Tibial artery (tissue), 4 donors: ENCODE data around the gene LIN28A.

Experiments
- DNase-seq, 2 donors: peaks; one replicate each; pipeline ENCODE4 v3.0.0-alpha.2; 2019
- H3K27ac ChIP-seq, 2 donors: fragments of 200-600 bp; sonication (generic) in 1 of 2; 1 replicate in 1 of 2; 2 replicates in 1 of 2; pipeline ENCODE4 v1.5.1; 2018 to 2019; ENCODE audit warnings: mild to moderate bottlenecking in 1 of 2
- H3K27me3 ChIP-seq, 2 donors: fragments of 200-600 bp; sonication (generic) in 1 of 2; one replicate each; pipeline versions ENCODE4 v1.5.1 to v1.6.0; 2016 to 2019
- H3K36me3 ChIP-seq, 3 donors: fragments of 200-600 bp; sonication (generic) in 2 of 3; one replicate each; pipeline ENCODE4 v1.5.1; 2016 to 2019; ENCODE audit warnings: mild to moderate bottlenecking in 2 of 3
- H3K4me1 ChIP-seq, 4 donors: fragments of 200-600 bp; sonication (generic) in 2 of 4; 1 replicate in 3 of 4; 2 replicates in 1 of 4; pipeline ENCODE4 v1.5.1; 2016 to 2019
- H3K4me3 ChIP-seq, 2 donors: fragments of 200-600 bp; sonication (generic) in 1 of 2; 1 replicate in 1 of 2; 2 replicates in 1 of 2; pipeline ENCODE4 v1.5.1; 2018 to 2019; ENCODE audit warnings: mild to moderate bottlenecking in 2 of 2
- H3K9me3 ChIP-seq, 3 donors: fragments of 200-600 bp; sonication (generic) in 1 of 3; one replicate each; pipeline ENCODE4 v1.5.1; 2016 to 2019
- intact Hi-C: fragments of 100-400 bp; cut with DNase I; formaldehyde crosslinking; loops from one replicate; pipeline ENCODE4 v1.15.0; 2023; ENCODE audit warnings: low total_unique reads
- TF ChIP-seq, protein P1 (sequence below), 2 experiments: fragments of 200-600 bp in 1 of 2; fragments of 450-650 bp in 1 of 2; IDR thresholded peaks; one replicate each; pipeline ENCODE4 v1.5.1; 2017 to 2019; ENCODE audit warnings: antibody characterized with exemption in 2 of 2, mild to moderate bottlenecking in 1 of 2, moderate library complexity in 1 of 2

The LIN28A gene

DNA sequence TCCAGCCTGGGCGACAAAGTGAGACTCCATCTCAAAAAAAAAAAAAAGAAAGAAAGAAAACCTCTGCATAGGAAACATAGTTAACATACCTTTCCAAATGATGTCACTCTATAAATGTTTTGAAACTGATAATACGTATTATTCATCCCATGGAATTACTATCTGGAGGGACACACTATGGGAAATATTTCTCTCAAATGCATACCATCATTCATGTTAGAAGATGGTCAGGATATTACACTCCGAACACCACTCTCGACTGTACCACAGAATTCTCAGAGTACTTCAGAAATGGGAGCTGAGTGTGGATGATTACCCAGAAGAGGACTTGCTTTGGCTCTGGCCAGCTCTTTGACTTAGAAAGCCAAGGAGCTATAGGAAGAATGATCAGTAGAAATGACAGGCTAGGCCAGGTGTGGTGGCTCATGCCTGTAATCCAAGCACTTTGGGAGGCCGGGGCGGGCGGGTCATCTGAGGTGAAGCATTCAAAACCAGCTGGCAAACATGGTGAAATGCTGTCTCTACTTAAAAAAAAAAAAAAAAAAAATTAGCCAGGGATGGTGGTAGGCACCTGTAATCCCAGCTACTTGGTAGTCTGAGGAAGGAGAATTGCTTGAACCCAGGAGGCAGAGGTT lies 5.2 kb upstream of the LIN28A start:
- no peaks in the 10 kb centered on the region for H3K4me1 ChIP-seq
- no peak overlapping the region for H3K27ac ChIP-seq
- TF ChIP-seq, protein P1, sequence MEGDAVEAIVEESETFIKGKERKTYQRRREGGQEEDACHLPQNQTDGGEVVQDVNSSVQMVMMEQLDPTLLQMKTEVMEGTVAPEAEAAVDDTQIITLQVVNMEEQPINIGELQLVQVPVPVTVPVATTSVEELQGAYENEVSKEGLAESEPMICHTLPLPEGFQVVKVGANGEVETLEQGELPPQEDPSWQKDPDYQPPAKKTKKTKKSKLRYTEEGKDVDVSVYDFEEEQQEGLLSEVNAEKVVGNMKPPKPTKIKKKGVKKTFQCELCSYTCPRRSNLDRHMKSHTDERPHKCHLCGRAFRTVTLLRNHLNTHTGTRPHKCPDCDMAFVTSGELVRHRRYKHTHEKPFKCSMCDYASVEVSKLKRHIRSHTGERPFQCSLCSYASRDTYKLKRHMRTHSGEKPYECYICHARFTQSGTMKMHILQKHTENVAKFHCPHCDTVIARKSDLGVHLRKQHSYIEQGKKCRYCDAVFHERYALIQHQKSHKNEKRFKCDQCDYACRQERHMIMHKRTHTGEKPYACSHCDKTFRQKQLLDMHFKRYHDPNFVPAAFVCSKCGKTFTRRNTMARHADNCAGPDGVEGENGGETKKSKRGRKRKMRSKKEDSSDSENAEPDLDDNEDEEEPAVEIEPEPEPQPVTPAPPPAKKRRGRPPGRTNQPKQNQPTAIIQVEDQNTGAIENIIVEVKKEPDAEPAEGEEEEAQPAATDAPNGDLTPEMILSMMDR (IDR thresholded peaks at IDR 0.05): no peak
- intact Hi-C loops: no loop called here
- no peaks in the 10 kb centered on the region for H3K9me3 ChIP-seq
- peak in 1 of 2 donors; percentile 24 for DNase-seq
- no peak overlapping the region for H3K4me3 ChIP-seq
- no peaks in the 10 kb centered on the region for H3K36me3 ChIP-seq
- peaks cover 0 to 25% of the 10 kb centered on the region in 2 donors for H3K27me3 ChIP-seq

DNA sequence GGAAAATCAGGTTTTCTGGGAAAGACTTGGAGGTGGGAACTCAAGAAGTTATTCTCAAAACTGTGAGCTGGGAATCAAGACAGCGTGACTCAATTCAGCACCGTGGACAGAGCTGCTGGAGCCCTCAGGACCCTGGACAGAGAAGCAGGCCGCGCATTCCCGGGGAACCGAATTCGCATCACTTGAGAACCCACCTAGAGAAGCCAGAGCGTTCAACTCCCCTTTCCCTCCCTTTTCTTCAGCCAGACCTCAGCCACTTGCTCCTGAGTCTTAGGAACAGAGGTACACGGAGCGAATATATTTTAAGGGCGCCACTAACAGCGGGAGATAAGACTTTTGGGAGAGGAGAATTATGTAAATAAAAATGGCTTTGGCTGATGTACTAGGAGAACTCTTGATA lies 2.0 kb upstream of the LIN28A start:
- peak; percentile 70 to 77 for DNase-seq
- H3K27me3 ChIP-seq: peaks cover 0 to 48% of the 10 kb centered on the region in 2 donors
- H3K4me1 ChIP-seq: no peaks in the 10 kb centered on the region
- H3K36me3 ChIP-seq: no peaks in the 10 kb centered on the region
- TF ChIP-seq, protein P1 (IDR thresholded peaks at IDR 0.05): no peak
- H3K9me3 ChIP-seq: no peaks in the 10 kb centered on the region
- H3K4me3 ChIP-seq: no peak overlapping the region
- intact Hi-C loops: no loop called here
- H3K27ac ChIP-seq: no peak overlapping the region

DNA sequence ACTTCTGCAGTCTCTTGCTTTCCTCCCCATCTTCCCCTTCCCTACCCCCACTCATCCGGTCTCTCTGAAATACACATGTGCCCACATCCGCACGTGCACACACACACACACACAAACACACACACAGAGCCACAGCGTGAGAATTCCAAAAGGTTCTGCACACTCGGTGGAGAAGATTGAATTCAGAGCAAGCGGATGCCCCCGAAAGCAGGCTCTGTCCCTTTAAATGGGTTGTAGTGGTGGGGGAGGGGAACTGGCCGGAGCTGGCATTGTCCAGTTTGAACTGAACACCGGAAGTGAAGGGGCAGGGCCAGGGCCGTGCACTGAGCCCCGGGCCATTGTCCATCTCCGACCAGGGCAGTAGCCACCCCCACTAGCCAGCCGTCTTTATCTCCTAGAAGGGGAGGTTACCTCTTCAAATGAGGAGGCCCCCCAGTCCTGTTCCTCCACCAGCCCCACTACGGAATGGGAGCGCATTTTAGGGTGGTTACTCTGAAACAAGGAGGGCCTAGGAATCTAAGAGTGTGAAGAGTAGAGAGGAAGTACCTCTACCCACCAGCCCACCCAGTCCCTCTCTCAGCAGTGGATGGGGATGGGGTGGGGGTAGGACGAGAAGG lies 1.3 kb upstream of the LIN28A start:
- H3K27me3 ChIP-seq: peaks cover 0 to 52% of the 10 kb centered on the region in 2 donors
- intact Hi-C loops: no loop called here

DNA sequence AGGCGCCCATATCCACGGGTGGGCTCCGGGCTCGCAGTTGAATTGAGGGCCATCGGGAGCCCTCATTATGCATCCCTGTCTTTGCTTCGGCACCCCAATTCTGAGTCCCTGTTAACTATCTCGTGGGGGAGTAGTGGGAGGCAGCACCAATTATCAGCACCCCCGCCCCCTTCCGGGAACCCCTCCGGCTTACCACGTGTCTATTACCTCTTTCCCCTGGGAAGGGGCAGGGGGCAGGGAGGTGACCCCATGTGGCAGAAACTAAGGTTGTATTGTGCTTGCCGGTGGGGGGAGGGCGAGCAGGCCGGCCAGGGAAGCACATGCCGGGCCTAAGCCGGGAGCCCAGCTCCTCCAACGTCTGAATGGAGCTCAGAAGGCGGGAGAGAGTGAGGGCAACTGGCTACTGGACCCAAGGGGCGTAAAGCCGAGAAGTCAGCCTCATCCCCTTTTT lies 1.0 kb downstream of the LIN28A start:
- H3K27me3 ChIP-seq: peaks cover 0 to 71% of the 10 kb centered on the region in 2 donors
- no peak overlapping the region for H3K4me3 ChIP-seq
- H3K36me3 ChIP-seq: no peaks in the 10 kb centered on the region
- no peaks in the 10 kb centered on the region for H3K4me1 ChIP-seq
- intact Hi-C loops: no loop called here
- H3K27ac ChIP-seq: no peak overlapping the region
- peak in 1 of 2 donors; percentile 38 for DNase-seq
- no peaks in the 10 kb centered on the region for H3K9me3 ChIP-seq
- TF ChIP-seq, protein P1 (IDR thresholded peaks at IDR 0.05): no peak

More for the DNA sequence above, 1.3 kb upstream of the LIN28A start:
- H3K4me3 ChIP-seq: no peak overlapping the region
- no peak overlapping the region for H3K27ac ChIP-seq
- DNase-seq: peak in 1 of 2 donors; percentile 42
- no peaks in the 10 kb centered on the region for H3K36me3 ChIP-seq
- no peaks in the 10 kb centered on the region for H3K9me3 ChIP-seq
- TF ChIP-seq, protein P1 (IDR thresholded peaks at IDR 0.05): no peak
- no peaks in the 10 kb centered on the region for H3K4me1 ChIP-seq

DNA sequence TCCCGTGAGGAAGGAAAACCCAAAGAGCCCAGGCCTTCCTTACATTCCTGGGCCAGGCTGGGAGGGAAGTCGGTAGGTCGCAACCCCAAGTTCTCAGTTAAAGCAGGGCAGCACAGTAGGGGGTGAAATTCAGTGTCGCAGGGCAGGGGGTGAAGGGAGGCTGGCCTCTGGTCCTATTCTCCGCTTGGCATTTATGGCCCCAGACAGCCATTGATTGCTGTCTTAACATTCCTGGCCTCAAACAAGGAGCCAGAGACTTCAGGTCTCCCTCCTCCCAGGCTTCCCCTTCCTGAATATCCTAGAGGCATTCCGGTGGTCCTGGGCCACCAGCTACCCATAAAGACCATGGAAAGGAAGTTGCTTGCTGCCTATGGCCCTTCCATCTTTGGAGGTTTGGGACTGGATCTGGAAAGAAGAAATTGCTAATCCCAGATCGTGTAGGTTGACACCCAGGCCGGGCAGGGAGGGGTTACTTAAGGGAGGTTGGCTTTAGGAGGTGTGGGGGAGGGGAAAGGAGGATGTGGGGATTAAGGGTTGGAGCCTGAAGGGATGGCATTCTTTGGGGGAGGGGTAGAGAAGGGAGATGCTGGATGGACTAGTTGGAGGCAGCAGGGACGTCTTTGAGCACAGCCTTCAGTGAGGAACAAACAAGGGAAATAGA lies 1.7 kb downstream of the LIN28A start:
- Histone ChIP-seq H3K4me3 (no peak overlapping the region), H3K27me3 (peaks cover 0 to 72% of the 10 kb centered on the region in 2 donors), H3K4me1 (no peaks in the 10 kb centered on the region), H3K9me3 (no peaks in the 10 kb centered on the region), H3K27ac (no peak overlapping the region), H3K36me3 (no peaks in the 10 kb centered on the region)
- TF ChIP-seq, protein P1 (IDR thresholded peaks at IDR 0.05): no peak
- intact Hi-C loops: no loop called here
- peak in 1 of 2 donors; percentile 47 for DNase-seq
